A673 (cell line): ENCODE measurements around the gene ZMYND11. TPM values are rescaled to one million over a fixed set of nuclear protein-coding genes. Genes with fewer than 3 reads are reported as not detected.

Experiments
- BruUV-seq: library from RNA; stranded (reverse); fragments of 400-500 nt; replicated peaks from 2 replicates; lab custom pipeline; 2021; lab: Mats Ljungman, UMichigan
- CTCF ChIA-PET: fragments of 300-600 bp; sonication (Branson Sonifier 250); formaldehyde crosslinking; loops from one replicate; lab custom pipeline; 2022; ENCODE audit warnings: antibody characterized with exemption; lab: Charles Lee
- POLR2A ChIA-PET: fragments of 300-600 bp; sonication (Branson Sonifier 250); formaldehyde crosslinking; loops from one replicate; lab custom pipeline; 2022; ENCODE audit warnings: antibody characterized with exemption; ENCODE audit not compliant: low non-redundant PET; lab: Charles Lee
- DNase-seq: peaks from one replicate; pipeline ENCODE4 v3.0.0-alpha.2; 2015; ENCODE audit warnings: low spot score
- H3K27ac ChIP-seq: fragments of 200-600 bp; sonication (generic); 2 replicates; pipeline ENCODE4 v1.5.1; 2016; ENCODE audit warnings: mixed run types, low read depth, mild to moderate bottlenecking, mixed read lengths, antibody characterized with exemption, low read length; ENCODE audit not compliant: poor library complexity, severe bottlenecking
- H3K27me3 ChIP-seq: fragments of 200-600 bp; sonication (generic); replicated peaks from 2 replicates; pipeline ENCODE4 v1.6.1; 2017; ENCODE audit warnings: mixed run types, low read depth, mild to moderate bottlenecking, mixed read lengths, antibody characterized with exemption, low read length; ENCODE audit not compliant: insufficient read depth, poor library complexity
- H3K36me3 ChIP-seq: fragments of 200-600 bp; sonication (generic); 2 replicates; pipeline ENCODE4 v1.6.1; 2016; ENCODE audit warnings: mixed run types, mild to moderate bottlenecking, mixed read lengths, antibody characterized with exemption, low read length; ENCODE audit not compliant: insufficient read depth, poor library complexity, severe bottlenecking
- H3K4me1 ChIP-seq: fragments of 200-600 bp; sonication (generic); 2 replicates; pipeline ENCODE4 v1.6.1; 2017; ENCODE audit warnings: mixed run types, mild to moderate bottlenecking, mixed read lengths, antibody characterized with exemption, low read length; ENCODE audit not compliant: insufficient read depth, poor library complexity, severe bottlenecking
- H3K4me3 ChIP-seq: fragments of 200-600 bp; sonication (generic); 2 replicates; pipeline ENCODE4 v1.5.1; 2016; ENCODE audit warnings: low read depth, mixed run types, mild to moderate bottlenecking, mixed read lengths, low read length; ENCODE audit not compliant: poor library complexity, severe bottlenecking
- H3K9me3 ChIP-seq: fragments of 200-600 bp; sonication (generic); 2 replicates; pipeline ENCODE4 v1.6.1; 2016; ENCODE audit warnings: mixed run types, low read depth, mild to moderate bottlenecking, mixed read lengths, antibody characterized with exemption, low read length; ENCODE audit not compliant: poor library complexity, severe bottlenecking
- CTCF ChIP-seq: fragments of 300-800, 200-600 bp; sonication (generic); conservative IDR thresholded peaks from 2 replicates; pipeline ENCODE4 v1.5.1; 2017; ENCODE audit warnings: low read depth, mild to moderate bottlenecking, antibody characterized with exemption, low read length, moderate library complexity, mixed read lengths
- EZH2 ChIP-seq: fragments of 200-600 bp; sonication (generic); IDR thresholded peaks from 2 replicates; pipeline ENCODE4 v1.6.1; 2017; ENCODE audit warnings: borderline replicate concordance, low read depth, mild to moderate bottlenecking, mixed read lengths, antibody characterized with exemption, low read length; ENCODE audit not compliant: poor library complexity, severe bottlenecking
- intact Hi-C: fragments of 100-400 bp; cut with micrococcal nuclease; formaldehyde crosslinking; loops from one replicate; pipeline ENCODE4 v1.10.0; 2022; ENCODE audit not compliant: unreplicated experiment
- total RNA-seq: library from RNA; stranded (reverse); gene quantifications from 2 replicates; pipeline ENCODE4 v1.2.3, GENCODE V29; 2021

ZMYND11 gene
- total RNA-seq, 1 experiment from 2014 or later, result 82.8 TPM

- H3K9me3 ChIP-seq, result no peaks in the 10 kb centered on the region
- CTCF ChIA-PET, result no interaction called here
- TF ChIP-seq CTCF, result no peak
- TF ChIP-seq EZH2, result no peak
- H3K36me3 ChIP-seq, result no peaks in the 10 kb centered on the region
- no peaks in the 10 kb centered on the region for H3K4me1 ChIP-seq
- H3K27me3 ChIP-seq, result no peaks in the 10 kb centered on the region
- no TSS peak for BruUV-seq
- H3K27ac ChIP-seq, result no peak overlapping the region
- intact Hi-C loops, result no loop called here
- POLR2A ChIA-PET, result no interaction called here
- DNase-seq, result no peak
- no peak overlapping the region for H3K4me3 ChIP-seq
Measured at GRCh38 chr10:278707-279106, 143.5 kb downstream of the ZMYND11 start.

- BruUV-seq, result no TSS peak
- POLR2A ChIA-PET, result no interaction called here
Measured at GRCh38 chr10:279232-279631, 144.0 kb downstream of the ZMYND11 start.

GRCh38 chr10:279655-280054 is 144.4 kb downstream of the ZMYND11 start:
- TF ChIP-seq EZH2 (no peak), CTCF (peak; percentile 31; the same call in 1 of the 2 replicates)
- POLR2A ChIA-PET, result no interaction called here
- intact Hi-C loops, result no loop called here
- Histone ChIP-seq H3K4me3 (no peak overlapping the region), H3K27me3 (no peaks in the 10 kb centered on the region), H3K4me1 (no peaks in the 10 kb centered on the region), H3K27ac (no peak overlapping the region), H3K9me3 (no peaks in the 10 kb centered on the region), H3K36me3 (no peaks in the 10 kb centered on the region)
- CTCF ChIA-PET, result no interaction called here
- BruUV-seq, result no TSS peak
- DNase-seq, result no peak

More at GRCh38 chr10:279232-279631, 144.0 kb downstream of the ZMYND11 start:
- CTCF ChIA-PET, result no interaction called here
- H3K4me3 ChIP-seq, result no peak overlapping the region
- no peaks in the 10 kb centered on the region for H3K9me3 ChIP-seq
- H3K27ac ChIP-seq, result no peak overlapping the region
- TF ChIP-seq EZH2 (no peak), CTCF (no peak)
- no peaks in the 10 kb centered on the region for H3K36me3 ChIP-seq
- H3K27me3 ChIP-seq, result no peaks in the 10 kb centered on the region
- no peaks in the 10 kb centered on the region for H3K4me1 ChIP-seq
- no peak for DNase-seq
- intact Hi-C loops, result no loop called here
